Measurements from ENCODE around the gene CXCL14. TPM values are rescaled to one million over a fixed set of nuclear protein-coding genes. Genes with fewer than 3 reads are reported as not detected.

Gene CXCL14, protein sequence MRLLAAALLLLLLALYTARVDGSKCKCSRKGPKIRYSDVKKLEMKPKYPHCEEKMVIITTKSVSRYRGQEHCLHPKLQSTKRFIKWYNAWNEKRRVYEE
- 1.4 and 1.7 TPM in 2 replicates for total RNA-seq (2014; rRNA removed; shearing (Covaris generic))

DNA sequence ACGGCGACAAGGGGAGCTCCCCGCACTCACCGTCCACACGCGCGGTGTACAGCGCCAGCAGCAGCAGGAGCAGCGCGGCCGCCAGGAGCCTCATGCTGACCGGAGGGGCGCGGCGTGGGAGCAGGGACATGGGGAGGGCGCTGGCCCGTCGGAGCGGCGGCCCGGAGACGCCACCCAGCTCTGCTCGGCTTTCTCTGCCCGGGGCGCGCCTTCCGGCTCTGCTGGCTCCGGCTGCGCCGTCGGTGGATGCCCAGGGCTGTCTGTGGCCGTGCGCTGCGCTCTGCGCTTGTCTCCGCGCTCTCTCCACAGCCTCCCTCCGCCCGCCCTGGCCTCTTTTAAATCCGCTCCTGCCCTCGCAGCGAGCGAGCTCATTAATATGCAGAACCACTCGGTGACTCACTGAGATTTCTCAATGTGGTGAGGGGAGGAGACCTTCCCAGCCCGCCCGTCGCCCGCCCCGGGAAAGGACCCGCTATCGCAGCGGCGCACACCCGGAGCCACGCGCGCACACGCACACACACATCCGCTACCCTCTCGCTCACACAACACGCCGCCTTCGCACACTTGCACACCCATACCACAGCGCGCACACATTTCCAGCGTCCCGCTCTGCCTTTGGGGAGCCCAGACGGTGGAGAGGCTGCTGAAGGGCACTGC is at the start of gene CXCL14:
TSS of gene CXCL14 (minus strand) at position 307 of the 657 bp plus-strand sequence. CDS start at position 94, 213 bp downstream.
- peak; percentile 64 for DNase-seq (ENCODE audit: low spot score)

DNA sequence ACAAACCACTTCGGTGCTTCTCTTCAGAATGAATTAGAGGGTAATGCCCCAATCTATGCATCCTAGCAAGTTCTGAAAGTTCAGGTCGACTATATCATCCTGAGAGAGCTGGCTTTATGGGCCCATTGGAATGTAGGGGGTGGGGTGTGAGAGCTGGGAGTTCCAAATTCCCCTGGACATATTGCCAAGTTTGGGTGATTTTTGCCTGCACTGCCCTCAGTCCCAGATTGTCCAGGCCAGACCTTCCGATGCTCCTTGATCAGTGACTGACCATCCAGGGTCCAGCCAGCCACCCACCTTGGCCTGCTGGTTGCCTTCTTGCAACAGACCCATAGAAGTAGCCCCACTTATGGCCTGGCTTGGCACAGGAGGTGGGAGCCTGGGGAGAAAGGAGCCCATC is 47.8 kb upstream of the CXCL14 start:
- DNase-seq (ENCODE audit: low spot score), result no peak

- no peak for DNase-seq (ENCODE audit: low spot score)
Observed at GRCh38 chr5:135625961-135626360, 47.2 kb upstream of the CXCL14 start.

- no peak for DNase-seq (ENCODE audit: low spot score)
Observed at GRCh38 chr5:135625486-135625885, 46.7 kb upstream of the CXCL14 start.

GRCh38 chr5:135625061-135625460 is 46.3 kb upstream of the CXCL14 start:
- no peak for DNase-seq (ENCODE audit: low spot score)

DNA sequence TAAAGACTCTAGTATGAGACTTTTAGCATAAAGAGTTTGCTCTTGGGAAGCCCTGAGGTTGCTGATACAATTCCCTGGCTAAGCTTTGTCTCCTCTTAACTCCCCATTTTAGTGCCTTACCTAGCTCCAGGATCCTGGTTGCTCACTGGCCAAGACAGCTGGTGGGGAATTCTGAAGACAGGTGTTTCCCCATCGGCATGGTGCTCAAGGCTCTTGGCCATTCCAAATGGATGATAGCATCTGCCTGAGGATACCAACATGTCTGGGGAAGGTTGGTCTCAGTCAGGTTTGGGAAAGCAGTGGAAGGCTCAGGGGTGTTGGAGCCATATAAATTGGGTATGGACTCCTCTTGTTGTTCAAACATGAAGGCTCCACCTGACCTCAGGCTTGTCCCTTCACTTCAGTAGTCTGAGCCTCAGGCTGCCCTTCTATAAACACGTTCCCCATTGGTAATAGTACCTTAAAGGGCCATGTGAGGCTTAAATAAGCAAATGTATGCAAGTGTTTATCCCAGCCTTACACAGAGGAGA is 44.5 kb upstream of the CXCL14 start:
- no peak for DNase-seq (ENCODE audit: low spot score)

GRCh38 chr5:135615581-135616260 is 36.9 kb upstream of the CXCL14 start:
- no peak for DNase-seq (ENCODE audit: low spot score)

DNA sequence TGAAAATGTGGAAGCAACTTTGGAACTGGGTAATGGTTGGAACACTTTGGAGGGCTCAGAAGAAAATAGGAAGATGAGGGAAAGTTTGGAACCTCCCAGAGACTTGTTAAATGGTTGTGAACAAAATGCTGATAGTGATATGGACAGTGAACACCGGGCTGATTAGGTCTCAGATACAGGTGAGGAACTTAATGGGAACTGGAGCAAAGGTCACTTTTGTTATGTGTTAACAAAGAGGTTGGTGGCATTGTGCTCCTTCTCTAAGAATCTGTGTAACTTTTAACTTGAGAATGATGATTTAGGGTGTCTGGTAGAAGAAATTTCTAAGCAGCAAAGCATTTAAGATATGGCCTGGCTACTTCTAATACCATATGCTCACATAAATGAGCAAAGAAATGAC is 36.4 kb upstream of the CXCL14 start:
- DNase-seq (ENCODE audit: low spot score), result no peak

- DNase-seq (ENCODE audit: low spot score), result no peak
Observed at GRCh38 chr5:135609981-135610380, 31.2 kb upstream of the CXCL14 start.

DNA sequence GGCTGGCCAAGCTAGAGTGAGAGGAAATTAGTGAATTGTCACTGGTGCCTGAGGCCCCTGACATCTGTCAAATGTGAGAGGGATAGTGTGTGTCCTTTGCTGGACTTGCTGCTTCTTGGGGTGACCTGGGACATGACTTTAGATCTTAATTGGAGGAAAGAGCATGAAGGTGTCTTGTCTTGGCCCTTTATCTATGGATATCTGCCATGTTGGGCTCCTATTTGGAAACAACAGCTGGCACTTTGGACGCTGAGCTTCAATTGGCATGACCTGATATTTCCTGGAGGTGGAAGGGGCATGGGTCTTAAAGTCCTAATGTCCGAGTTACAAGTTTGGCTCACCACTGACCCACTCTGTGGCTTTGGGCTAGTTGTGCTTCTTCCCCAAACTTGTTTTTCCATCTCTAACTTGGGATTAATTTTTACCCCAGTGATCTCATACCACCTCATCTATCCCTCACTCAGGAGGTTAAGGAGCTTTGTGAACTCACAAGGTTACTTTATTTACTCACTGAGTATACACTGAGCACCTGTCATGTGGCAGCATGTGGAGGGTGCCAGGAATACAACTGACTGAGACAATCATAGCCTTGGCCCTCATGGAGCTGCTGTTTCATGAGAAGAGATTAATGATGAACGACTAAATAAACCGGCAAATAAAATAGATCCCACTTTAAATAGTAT is 30.1 kb upstream of the CXCL14 start:
- no peak for DNase-seq (ENCODE audit: low spot score)

DNA sequence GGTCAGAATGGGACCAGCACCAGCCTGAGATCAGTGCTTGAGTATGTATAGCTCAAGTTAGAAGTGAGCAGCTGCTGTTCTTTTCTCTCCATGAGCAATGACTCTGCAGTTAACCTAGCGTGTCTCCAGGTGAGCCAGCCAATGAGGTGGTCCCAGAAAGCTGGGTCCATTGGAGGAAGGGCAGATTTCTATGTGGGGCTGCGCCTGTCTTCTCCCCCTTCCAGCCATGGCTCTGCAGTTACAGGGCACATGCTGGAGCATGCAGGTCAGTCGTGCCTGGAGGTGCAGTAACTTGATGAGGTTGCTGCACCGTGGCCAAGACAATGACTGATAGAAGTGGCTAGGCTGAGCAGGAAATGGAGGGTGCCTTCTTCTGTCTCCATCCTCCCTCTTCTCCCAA is 29.6 kb upstream of the CXCL14 start:
- DNase-seq (ENCODE audit: low spot score), result no peak

DNA sequence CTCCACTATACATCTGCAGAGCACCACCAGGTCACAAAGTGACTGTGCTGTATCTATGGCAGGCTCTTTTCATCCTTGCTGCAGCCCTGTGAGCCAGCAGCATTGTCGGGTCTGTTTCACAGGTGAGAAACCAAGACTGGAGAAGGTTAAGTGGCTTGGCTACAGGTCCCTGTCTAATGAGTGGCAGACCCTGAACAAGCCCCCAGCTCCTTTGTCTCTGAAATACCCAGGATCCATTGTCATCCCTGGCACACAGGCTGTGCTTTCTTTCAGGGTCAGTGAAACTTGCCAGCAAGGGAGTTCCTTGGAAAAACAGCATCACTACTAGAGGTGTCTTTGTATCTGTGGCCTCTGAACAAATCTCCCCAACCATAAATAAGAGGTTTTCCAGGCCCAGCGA is 27.6 kb upstream of the CXCL14 start:
- no peak for DNase-seq (ENCODE audit: low spot score)

GRCh38 chr5:135605221-135605620 is 26.4 kb upstream of the CXCL14 start:
- no peak for DNase-seq (ENCODE audit: low spot score)

DNA sequence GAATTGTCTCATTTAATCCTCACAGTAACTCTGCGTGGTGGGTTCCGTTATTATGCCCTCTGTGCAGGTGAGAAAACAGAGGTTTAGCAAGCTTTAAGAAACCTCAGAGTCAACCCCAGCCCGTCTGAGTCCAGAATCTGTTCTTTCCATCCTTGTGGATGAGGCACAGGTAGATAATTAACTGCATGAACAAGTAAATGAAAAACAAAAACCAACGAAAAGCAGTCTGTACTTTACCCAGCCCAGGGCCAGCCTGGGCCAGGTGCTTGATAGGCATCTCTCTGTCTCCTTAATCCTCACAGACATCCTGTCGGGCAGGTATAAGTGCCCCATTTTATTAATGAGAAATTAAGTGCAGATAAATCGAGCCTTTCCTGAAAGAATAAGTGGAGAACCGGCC is 25.3 kb upstream of the CXCL14 start:
- no peak for DNase-seq (ENCODE audit: low spot score)

DNA sequence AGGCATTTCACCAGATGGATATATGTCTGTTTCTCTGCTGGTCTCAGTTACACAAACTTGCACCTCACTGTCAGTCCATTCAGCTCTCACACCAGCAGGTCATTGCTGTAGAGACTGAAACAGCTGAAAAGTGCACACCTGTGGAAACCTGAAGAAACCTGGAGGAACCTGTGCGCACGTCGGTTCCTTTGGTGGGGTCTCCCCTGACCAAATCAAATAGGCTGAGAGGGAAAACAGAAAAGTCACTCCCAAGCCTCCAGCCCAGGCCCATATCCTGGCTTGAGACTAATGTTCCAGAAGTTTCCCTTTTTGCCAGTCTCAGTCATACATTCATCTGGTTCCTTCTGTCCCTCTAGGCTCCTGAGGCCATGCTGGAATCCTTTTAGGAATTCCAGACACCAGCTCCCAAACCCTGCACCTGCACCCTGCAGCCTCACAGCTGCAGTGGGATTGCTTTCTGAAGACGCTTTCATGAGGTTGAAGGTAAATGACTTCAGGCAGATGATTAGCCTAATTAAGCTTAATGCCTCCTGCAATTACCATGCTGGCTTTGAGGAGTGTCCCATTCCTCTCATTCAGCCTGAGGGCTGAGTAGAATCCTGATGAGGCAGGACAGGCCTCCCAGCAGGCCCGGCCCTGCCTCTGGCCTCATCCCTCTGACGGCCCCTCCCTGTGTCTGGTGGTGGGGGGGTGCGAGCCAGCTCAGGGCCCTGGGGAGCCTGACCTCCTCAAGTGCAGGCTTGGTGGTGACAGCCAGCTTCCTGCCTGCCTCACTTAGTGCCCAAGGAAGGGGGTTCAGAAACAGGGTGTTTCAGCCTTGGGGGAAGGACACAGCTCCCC is 24.3 kb upstream of the CXCL14 start:
- DNase-seq (ENCODE audit: low spot score), result no peak

GRCh38 chr5:135601466-135601865 is 22.7 kb upstream of the CXCL14 start:
- DNase-seq (ENCODE audit: low spot score), result no peak

DNA sequence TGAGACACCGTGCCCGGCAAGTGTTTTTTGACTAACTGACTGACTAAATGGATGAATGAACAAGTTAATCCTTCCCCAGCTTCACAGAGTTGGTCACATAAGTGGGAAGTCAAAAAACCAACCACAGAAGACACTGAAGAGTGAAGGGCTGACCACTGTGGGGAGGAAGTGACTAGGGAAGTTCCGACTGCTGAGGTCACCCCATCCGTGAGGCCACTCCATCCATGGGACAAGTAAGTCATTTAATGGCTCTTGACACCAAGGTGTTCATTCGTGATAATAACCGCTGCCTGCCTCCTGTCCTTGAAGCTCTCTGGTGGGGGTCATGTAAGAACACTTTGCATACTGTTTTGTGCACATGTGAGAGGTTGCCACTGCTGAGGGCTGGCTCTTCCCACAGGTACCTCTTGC is 22.2 kb upstream of the CXCL14 start:
- DNase-seq (ENCODE audit: low spot score), result no peak

DNA sequence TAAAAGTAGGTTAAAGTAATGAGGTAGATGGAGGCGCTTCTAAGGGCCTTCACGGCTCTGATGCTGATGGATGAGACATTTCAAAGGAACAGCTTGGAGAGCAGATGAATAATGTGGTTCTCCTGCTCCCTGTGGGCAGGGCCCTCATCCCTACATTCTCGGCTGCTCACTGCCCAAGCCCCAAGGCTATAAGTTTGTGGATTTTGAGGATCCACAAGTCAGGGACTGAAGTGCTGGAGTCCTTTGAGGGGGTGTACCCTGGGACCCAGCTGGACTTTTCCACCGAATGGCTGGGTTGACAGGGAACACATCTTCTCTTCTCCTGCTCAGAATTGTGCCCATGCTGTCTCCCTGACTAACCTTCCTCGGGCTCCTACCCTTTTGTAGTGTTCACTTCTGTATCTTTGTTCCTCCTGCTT is 21.4 kb upstream of the CXCL14 start:
- no peak for DNase-seq (ENCODE audit: low spot score)

GRCh38 chr5:135599421-135600151 is 20.8 kb upstream of the CXCL14 start:
- DNase-seq (ENCODE audit: low spot score), result no peak

DNA sequence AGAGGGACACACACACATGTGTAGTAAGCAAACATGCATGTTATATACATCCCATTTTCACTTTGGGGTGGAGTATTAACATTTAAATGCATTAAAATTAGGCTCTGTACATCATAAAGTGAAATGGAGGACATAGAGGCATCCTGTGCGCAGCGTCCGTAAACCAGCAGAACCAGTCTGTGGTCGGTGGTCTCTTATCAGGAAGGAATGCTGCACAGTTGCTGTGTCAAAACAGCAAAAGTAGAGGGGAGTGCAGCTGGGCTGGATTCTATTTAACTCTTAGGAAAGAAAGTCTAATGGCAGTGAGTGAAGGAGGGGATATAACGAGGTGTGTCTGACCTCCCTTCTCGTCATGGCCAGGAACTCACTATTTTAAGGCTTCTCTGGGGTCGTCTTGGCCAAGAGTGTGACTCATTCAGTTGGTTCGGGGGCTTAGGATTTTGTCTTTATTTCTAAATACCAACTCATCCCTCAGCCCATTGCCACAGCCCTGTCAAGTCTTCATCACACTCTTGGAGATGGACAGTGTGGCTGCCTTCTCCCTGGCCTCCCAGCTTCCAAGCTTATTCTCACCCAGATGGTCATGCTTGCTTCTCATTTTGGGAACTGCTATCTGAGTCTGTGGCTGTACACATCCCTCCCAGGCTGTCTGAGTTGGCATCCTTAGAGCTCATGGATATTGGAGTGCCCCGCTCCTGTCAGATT is 20.1 kb upstream of the CXCL14 start:
- DNase-seq (ENCODE audit: low spot score), result no peak
